Esophagus mucosa (tissue), 1 donor: ENCODE data around the gene PSMD2. TPM values are rescaled to one million over a fixed set of nuclear protein-coding genes. Genes with fewer than 3 reads are reported as not detected.
A peak's percentile ranks its signal among the peaks of the same experiment; 100 is the strongest.
"Not testable (repeated sequence)": the region's sequence is repeated elsewhere in the genome, so short reads cannot be mapped to it uniquely, and the experiment has no call there.

Experiments
- ATAC-seq: fragments of 200-7000 bp; cut with Tn5 transposase; one replicate; pipeline ENCODE4 v1.9.1; 2020
- total RNA-seq: library from RNA; stranded (reverse); gene quantifications from one replicate; pipeline ENCODE4 v1.2.4, GENCODE V29; 2023
- donor health status: DM: yes; HTN: yes; CAD: no.

PSMD2 gene
- 126 TPM for total RNA-seq

DNA sequence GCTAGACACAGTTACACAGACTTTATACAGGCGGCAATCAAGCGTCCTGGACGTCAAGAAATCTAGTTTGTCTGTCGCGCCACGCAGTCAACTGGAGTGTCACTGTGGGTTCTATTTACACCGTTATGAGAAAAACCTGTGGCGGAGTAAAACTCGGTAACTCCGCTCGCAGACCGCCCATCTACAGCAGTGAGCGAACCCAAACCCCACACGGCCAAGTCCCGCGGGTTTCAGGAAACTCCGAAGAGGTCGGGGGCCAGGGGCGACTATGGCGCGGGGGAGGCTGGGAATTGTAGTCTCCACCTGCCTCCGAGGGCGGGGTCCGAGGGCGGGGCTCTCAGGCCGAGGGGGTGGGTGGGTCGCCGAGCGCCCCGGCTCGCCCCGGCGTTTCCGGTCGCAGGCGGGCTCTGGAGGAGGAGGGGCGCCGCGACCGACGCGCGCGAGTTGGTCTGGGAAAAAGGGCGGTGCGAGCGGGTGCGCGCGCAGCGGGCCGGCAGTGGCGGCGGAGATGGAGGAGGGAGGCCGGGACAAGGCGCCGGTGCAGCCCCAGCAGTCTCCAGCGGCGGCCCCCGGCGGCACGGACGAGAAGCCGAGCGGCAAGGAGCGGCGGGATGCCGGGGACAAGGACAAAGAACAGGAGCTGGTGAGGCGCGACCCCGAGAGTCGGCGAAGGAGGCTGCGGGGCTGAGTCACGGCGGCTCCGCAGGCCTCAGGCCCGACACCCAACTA lies at the start of gene PSMD2:
Gene PSMD2, plus strand, starts transcription at position 483 of the 729 bp plus-strand sequence. Its CDS starts 26 bp downstream, at position 509.
- ATAC-seq, result peak; percentile 99

DNA sequence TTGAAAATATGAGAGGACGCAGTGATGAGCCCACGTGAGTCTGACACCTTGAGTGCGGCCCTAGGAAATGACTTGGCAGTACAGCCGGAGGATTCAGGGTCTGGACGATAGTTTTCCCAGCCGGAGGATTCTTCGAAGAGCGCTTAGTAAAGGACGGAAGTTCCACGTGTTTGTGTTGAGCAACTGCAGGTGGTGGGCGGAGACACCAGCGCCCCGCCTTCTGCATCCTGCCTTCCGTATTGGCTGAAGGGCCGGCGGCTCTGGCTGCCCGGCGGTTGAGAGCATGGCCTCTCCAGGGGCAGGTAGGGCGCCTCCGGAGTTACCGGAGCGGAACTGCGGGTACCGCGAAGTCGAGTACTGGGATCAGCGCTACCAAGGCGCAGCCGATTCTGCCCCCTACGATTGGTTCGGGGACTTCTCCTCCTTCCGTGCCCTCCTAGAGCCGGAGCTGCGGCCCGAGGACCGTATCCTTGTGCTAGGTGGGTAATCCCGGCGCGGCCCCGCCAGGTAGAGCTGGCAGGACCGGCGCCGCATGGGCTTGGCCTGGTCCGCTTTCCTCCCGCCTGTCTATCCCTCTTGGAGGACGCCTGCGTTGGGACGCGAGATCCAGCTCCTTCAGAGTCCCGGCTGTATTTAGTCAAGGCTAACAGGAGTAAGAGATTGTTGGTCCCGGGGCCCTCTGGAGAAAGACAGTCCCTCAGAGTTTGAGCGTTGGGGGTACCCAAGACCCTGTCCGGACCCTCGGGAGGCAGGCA lies 49.5 kb upstream of the PSMD2 start, which contains the start of gene EEF1AKMT4:
Gene EEF1AKMT4, plus strand, starts transcription at position 261 of the 755 bp plus-strand sequence. Its CDS starts 23 bp downstream, at position 284.
- ATAC-seq, result peak; percentile 97

DNA sequence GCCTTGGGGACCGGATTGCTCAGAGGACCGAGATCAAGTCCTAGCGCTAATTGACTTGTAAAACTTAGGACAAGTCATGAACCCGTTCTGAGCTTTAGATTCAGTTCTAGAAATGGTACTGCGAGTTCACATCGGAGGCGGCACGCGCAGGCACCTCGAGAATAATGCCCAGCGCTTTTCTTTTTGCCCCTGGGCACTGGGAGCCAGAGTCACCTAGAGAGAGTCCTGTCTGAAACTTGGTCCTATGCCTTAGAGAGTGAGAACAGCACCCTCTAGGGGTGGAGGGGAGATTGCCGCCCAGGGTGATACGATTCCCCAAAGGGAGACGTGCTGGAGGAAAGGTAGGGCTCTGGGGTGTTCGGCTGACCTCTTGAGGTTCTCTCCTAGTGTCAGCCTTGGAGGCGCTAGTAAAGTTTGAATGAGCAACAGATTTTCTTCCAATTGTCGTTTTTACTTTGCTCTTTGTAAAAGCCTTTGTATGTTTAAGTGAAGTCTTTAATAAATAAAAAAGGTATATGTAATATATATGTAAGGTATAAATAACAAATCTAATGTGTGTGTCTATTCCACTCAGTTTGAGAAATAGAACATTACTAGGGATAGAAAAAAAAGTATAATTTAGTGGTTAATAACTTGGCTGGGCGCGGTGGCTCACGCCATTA lies 48.7 kb upstream of the PSMD2 start:
- peak; percentile 86 for ATAC-seq

DNA sequence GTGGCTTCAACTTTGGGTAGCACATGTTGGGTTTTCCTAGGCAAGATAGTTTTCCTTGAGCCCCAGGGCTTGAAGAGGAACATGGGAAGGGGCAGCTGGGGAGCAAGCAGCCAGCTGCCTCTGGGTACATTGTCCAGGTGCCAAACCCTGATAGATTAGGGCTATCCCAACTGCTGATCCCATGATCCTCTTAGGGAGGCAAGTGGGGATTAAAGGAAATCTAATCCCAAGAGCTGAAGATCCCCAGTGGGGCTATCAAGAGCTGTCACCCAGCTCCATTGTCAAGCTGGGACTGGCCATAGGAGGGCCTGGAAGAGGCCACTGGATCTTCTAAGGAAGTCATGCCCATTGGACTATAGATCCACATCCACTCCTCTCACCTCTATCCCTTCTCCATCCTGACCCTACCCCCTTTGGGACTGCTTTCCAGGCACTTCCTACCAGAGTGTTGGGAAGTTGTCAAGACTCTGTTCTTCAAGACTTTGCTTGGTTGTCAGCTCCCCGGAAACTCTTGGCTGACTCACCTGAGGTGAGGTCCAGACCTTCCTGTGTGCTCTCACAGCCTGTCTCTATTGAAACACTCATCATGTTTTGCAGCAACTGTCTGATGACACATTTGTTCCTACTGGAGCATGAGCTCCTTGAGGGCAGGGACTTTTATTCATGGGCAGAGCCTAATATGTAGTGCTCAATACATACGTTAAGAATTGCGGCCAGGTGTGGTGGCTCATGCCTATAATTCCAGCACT lies 43.6 kb upstream of the PSMD2 start:
- peak; percentile 77 for ATAC-seq

DNA sequence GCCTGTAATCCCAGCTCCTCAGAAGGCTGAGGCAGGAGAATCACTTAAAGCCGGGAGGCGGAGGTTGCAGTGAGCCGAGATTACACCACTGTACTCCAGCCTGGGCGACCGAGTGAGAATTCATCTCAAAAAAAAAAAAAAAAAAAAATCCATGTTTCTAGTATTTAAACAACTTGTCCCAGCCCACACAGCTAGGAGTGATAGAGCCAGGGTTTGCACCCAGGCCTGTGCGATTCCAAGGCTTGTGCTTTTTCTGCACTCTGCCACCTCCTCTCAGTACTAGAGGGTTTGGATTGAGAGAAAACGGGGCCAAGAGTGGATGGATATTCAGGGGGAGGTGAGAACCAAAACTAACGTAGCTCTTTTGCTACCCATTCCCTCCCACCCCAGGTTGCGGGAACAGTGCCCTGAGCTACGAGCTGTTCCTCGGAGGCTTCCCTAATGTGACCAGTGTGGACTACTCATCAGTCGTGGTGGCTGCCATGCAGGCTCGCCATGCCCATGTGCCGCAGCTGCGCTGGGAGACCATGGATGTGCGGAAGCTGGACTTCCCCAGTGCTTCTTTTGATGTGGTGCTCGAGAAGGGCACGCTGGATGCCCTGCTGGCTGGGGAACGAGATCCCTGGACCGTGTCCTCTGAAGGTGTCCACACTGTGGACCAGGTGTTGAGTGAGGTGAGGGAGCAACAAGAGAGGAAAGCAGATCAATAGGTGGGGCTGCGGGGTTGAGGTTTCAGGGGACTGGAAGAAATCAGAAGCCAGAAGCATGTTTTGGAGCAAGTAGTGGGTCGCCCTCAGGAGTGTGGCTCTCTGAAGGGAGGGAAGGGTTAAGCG lies 41.7 kb upstream of the PSMD2 start:
- ATAC-seq, result no peak

DNA sequence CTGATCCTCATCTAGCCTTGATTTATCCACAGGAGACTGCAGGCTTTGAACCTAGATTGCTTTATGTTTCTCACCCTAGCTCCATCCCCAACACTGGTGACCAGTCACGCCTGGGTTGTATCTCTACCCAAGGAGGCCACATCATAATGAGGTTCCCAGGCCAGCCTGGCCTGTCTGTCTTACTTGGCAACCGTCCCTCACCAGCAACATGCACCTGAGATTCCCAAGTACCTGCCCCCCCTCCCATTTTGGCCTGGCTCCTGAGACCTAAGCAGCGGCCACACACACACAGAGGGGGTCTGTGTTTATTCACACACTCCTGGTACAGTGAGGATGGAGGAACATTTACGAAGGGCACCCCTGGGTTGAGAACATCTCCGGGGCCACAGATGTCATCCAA lies 40.1 kb upstream of the PSMD2 start:
- no peak for ATAC-seq

DNA sequence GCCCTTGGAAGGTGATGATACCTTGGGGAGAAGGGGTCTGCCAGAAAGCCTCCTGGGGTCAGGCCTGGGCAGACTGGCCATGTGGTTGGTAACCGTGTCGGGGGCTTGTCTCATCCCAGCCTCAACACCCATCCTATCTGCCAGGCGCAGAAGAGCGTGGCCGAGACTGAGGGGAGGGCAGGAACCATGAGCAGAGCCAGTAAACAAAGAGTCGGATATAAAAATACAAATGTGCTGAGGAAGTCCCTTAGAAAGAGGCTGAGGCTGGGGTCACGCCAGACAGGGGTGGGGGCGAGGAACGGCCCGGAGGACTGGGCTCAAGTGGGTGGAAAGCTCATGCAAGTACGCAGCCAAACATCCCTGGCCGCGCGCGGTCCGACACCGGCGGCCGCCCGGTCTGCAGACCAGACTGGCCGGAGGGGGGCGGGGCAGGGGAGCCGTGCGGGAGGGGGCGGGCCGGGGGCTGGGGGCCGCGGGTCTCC lies 39.6 kb upstream of the PSMD2 start:
- ATAC-seq, result no peak

DNA sequence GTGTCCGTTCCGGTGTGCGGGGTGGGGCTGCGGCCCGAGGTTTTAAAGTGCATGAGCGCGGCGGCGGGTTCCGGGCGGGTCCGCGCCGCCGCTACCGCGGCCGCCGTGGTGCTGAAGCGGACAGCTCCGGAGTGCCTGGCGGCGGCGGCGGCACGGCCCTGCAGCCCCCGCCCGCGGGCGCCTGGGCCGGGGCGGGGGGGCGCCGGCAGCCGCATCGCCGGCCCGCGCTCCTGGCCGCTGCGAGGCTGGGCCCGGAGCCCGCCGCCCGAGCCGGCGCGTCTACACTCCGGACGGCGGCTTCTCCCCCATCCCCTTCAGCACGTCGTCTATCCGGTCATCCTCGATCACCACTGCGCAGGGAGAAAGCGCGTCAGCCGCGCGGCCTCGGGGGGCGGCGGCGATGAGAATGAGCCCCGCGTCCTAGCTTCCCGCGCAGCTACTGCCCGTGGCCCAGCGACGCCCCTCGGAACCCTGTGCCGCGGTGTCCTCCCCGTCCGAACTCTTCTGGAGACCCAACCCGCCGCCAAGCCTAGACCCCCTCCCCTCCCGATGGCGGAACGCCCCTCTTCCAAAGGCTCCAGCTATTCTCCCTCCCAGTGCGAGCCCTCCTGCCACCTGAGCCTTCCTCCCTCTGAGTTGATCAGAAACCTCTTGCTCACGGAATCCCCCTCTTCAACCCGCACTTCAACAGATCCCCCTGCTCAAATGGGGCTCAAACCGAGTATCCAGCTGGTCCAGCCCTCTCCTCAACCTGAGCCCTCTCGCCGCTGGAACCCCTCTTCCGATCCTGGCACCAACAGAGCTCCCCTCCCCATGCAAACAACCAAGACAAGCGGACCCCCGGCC lies 38.9 kb upstream of the PSMD2 start:
- peak; percentile 39 for ATAC-seq

DNA sequence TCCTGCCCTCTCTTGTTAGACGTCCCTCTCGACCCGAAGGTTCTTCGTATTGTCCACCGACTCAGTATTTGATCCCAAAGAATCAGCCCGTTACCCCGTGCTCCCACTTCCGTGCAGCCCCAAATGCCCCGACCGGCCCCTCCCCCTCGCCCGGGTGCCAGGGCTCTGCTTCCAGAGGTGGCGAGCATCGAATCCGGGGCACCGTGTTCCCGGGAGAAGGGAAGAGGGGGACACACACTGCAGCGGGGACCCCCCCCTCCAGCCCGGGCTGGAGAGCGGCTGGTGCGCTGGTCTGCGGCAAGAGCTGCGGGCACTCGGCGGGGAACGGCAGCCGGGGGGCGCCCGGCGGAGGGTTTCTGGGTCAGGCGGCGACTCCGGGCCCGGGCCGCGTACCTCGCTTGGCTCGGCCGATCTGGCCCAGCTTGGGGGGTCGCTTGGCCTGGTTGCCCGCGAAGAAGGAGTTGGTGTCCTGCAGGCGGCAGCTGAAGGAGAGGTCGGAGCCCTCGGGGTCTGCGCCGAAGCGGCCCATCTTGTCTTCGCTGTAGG lies 38.2 kb upstream of the PSMD2 start:
- no peak for ATAC-seq

DNA sequence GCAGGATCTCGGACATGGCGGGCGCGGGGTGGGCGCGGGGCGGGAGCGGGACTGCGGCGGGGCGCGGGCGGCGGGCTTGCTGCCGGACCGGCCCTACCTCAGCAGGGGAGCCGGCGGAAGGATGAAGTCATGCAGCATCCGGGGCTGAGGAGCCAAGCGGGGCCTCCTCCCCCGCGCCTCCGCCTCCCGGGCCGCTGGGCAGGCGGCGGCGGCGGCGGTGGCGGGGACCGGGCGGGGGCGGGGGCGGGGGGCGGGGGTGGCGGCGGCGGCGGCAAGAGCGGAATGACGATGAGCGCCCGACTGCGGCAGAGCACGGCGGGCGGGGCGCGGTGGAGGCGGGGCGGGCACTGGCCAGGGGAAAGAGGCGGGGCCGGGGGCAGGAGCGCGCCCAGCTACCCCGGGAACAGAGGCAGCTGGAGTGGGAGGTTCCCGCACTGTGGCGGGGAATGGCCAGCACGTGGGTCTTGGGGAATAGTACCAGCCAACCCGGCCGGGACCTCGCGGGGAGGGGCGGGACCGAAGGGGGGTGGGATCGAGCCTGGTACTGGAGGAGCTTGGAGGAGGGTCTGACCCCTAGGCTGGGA lies 37.7 kb upstream of the PSMD2 start, which contains the start of gene CAMK2N2:
Gene CAMK2N2, minus strand, starts transcription at position 284 of the 584 bp plus-strand sequence. Its CDS starts 268 bp downstream, at position 16.
- ATAC-seq, result peak; percentile 52

DNA sequence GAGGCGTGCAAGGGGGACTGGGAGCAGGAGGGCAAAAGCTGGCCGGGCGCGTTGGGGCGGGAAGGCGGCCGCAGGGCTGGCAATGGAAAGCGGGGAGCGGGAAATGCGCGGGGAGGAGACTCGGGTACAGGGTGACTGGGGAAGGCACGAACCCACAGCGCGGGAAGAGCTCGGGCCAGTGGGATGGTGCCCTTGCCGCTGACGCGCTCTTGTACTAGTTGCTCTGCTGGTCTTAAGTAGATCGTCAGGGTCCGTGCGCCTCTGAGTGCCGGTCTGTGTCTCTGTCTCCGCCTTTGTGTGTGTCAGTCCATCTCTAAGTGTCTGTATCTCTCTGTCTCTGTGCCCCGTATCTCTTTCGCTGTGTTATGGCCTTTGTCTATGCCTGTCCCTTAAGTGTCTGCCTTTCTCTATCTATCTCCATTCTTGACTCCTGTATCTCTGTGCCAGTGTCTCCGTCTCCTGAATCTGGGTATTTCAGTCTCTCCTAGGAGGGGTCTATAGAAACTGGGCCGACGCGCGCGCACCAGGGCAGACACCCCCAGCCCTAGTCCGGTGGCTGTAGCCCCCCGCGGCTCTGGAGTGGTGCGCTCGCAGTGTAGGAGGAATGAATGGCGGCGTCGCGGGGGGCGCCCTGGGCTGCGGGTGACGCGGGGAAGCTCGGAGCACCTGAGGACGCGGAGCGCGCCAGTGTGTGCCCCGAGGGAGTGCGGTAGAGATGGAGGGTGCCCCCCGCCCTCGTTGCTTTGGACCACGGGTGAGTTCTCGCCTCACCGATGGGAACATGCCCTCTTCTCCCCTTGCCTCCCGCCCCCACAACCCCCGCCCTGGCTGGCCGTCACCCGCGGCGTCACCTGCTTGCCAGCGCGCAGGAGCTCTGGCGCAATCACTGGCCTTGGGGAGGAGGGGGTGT lies 36.9 kb upstream of the PSMD2 start:
- ATAC-seq, result peak; percentile 9

DNA sequence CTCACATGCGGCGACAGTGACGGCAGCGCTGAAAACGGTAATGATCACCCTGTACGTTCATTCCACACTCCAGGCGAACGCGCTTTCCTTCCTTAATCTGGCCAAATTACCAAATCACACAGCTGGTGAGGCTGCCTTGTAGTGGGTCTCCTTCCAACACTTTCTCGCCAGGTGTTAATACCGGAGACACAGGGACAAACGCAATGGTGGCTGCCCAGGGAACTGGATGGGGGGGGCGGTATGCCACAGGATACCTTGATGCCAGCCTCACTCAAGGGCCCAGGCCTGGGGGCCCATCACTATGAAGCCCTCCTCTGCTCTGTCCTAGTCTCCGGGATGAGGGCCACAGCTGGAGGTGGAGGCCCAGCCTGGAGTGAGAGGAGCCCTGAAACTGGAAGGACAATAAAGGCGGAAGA lies 36.3 kb upstream of the PSMD2 start:
- no peak for ATAC-seq

DNA sequence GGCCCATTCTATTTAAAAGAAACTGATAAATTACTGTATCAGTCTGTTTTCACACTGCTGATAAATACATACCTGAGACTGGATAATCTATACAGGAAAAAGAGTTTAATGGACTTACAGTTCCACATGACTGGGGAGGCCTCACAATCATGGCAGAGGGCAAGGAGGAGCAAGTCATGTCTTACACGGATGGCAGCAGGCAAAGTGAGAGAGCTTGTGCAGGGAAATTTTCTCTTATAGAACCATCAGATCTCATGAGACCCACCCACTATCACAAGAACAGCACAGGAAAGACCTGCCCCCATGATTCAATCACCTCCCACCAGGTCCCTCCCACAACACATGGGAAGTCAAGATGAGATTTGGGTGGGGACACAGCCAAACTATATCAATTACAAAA lies 31.8 kb upstream of the PSMD2 start:
- ATAC-seq, result not testable (repeated sequence)

DNA sequence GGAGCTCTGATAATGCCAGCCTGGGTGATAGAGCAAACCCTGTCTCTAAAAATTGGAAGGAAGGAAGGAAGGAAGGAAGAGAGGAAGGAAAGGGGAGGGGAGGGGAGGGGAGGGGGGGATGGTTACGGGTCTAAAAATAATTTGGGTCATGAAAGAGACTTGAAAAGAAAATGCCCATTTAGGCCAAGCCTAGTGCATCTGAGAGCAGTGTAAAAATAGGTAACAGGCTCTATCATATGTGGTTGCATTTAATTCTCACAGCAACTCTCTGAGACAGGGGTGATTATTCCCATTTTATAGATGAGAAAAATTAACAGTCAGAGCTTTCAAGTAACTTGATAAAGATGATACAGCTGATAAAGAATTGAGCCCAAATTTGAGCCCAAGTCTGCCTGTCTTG lies 26.8 kb upstream of the PSMD2 start:
- no peak for ATAC-seq

DNA sequence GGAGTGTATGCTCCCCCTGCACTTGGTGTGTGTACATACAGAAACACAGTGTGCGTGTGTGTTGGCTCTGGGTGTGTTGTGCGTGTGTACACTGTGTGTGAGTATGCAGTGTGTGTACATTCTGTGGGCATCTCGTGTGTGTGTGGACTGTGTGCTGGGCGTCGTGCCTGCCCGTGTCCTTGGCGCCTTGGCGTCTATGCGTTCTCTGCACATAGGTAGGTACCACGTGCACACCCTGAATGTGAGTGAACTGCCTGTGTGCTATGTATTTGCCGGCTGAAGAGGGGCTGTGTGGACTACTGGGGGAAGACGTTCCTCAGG lies 23.7 kb upstream of the PSMD2 start:
- ATAC-seq, result no peak

DNA sequence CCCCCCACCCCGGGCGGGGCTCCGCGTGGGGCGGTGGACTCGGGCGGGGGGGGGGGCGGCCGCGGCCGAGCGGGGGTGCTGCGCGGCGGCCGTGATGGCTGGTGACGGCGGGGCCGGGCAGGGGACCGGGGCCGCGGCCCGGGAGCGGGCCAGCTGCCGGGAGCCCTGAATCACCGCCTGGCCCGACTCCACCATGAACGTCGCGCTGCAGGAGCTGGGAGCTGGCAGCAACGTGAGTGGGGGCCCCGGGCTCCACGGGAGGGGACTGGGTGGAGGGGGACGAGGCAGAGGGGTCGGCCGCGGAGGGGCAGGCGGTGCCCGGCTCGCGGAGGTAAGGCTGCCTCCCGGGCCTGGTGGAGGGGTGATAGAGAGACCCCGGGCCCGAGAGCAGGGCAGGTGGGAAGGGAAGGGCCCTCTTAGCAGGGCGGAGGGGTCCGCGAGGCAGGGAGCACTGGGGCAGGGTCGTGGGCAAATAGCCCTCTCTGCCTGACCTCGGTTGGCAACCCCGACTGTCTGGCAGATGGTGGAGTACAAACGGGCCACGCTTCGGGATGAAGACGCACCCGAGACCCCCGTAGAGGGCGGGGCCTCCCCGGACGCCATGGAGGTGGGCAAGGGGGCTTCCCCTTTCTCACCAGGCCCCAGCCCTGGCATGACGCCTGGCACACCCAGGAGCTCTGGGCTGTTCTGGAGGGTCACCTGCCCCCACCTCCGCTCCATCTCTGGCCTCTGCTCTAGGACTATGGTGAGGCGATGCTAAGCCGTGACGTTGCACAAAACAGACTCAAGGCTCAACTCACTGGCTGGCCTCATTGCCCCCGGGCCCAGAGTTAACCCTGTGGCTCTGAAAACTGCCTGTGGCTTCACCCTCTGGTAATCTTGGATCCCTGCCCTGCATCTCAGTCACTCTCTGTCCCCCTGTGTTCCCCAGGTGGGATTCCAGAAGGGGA lies 22.8 kb upstream of the PSMD2 start, which contains the start of gene ECE2:
Gene ECE2, plus strand, starts transcription at position 62 of the 950 bp plus-strand sequence. Its CDS starts 132 bp downstream, at position 194.
- ATAC-seq, result peak; percentile 23

DNA sequence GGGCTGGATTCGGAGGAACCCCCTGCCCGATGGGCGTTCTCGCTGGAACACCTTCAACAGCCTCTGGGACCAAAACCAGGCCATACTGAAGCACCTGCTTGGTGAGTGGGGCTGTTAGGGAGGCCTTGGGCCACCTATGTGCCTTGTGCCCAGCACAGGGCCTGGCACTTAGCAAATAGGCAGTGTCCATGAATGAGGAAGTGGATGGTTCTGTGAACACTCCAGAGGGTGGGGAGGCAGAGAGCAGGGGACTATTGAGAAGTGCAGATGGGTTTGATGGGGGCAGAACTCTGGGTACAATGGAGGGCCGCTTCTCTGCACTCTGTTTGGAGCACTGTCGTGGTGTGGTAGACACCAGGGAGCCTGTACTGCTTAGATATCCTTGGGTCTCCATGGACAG lies 21.7 kb upstream of the PSMD2 start:
- ATAC-seq, result no peak
